GM12892 (cell line): ENCODE data around the gene EEF1G.
"Not testable (repeated sequence)": the region's sequence is repeated elsewhere in the genome, so short reads cannot be mapped to it uniquely, and the experiment has no call there.

Experiments
- DNase-seq: peaks from one replicate; pipeline ENCODE4 v3.0.0; 2011; ENCODE audit not compliant: insufficient read length
- FAIRE-seq: peaks from 2 replicates; lab custom pipeline; 2011; peaks lifted over from hg19 to GRCh38; lab: Jason Lieb, UNC
- POLR2A ChIP-seq: IDR thresholded peaks from 2 replicates; pipeline ENCODE4 v1.6.1; 2011; ENCODE audit warnings: low read depth, low read length, control low read depth
- POLR2AphosphoS5 ChIP-seq: IDR thresholded peaks from 2 replicates; pipeline ENCODE4 v1.6.1; 2011; ENCODE audit warnings: low read depth, low read length, control low read depth
- TAF1 ChIP-seq: IDR thresholded peaks from 2 replicates; pipeline ENCODE4 v1.6.1; 2011; ENCODE audit warnings: low read depth, mild to moderate bottlenecking, control low read depth, low read length, borderline replicate concordance

EEF1G gene

DNA sequence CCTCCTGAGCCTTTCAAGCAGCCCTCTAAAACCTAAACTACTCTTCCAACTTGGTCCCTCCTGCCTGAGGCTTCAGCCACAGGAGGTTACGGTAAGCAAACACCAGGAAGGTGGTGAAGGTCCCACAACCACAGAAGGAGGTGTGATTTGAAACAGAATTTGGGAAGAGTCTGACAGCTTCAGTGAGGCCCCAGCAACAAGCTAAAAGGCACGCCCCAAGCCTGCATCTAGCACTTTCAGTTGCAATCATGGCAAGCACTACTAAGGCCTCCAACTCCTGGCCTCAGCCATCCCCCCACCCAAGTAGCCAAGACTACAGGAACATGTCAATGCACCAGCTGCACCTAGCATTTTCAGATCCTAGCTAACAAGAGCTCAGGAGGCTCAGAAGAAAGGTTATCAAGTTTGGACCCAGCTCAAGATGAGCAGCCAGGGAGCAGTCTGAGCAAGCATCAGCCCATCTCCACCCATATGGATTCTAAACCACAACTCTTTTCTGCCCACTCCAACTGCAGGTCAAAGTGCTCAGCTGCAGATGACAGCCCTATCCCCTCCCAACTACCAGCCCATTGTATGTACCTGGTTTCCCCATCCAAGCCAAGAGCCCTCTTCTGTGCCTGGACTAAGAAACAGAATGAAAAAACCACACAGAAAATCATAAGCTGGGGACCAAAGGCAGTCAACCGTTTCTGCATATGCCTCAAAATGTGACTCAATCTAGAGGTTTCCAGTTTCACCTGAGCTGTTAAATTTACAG, 16.6 kb downstream of the EEF1G start:
- FAIRE-seq, result no peak
- TF ChIP-seq TAF1 (no peak), POLR2AphosphoS5 (no peak; the same call in 1 of the 2 replicates), POLR2A (no peak)
- no peak for DNase-seq

DNA sequence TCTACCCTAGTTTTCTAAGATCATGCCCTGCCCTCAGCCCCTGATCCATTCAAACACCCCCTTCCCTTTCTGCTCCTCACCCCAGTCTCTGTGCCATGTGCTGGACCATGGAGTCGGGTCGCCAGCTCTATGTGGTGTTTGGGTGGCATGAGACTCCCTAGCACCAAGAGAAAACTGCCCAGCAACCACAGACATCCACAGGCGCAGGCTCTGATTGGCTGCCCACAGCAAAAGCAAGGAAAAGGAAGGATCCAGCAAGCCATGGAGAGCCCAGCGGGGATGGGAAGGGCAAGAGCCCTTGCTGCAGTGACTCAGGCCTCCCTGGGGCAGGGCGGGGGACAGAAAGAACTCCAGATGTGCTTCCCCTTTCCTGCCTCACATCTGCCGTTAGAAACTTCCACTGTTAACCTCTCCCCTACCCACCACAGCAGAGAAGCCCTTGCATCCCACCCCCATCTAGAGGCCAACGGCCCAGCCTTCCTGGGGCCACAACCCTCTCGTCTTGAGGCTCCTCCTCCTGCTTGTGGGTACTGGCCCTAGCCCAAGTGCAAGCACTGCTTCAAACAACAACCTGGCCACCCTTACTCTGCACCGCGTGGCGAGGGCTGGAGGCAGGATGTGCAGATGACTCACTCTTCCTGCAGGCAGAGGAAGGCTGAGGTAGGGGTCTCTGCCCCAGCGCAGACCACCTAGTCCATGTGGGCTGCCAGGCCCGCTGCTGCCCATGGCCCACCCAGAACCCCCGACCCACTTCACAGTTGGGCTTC, 17.4 kb downstream of the EEF1G start:
- TF ChIP-seq POLR2A, result peak; percentile 41; the same call in 1 of the 2 replicates
- no peak for TF ChIP-seq TAF1
- 0 out of 2 replicates have a peak, but pooled peaks have one; percentile 58 for TF ChIP-seq POLR2AphosphoS5
- FAIRE-seq, result peak; percentile 92

GRCh38 chr11:62555464-62556107, 18.1 kb downstream of the EEF1G start:
- FAIRE-seq, result peak; percentile 66
- DNase-seq, result no peak
- TF ChIP-seq POLR2A (no peak), POLR2AphosphoS5 (no peak), TAF1 (no peak)

More for the DNA sequence above, 17.4 kb downstream of the EEF1G start:
- DNase-seq, result no peak

DNA sequence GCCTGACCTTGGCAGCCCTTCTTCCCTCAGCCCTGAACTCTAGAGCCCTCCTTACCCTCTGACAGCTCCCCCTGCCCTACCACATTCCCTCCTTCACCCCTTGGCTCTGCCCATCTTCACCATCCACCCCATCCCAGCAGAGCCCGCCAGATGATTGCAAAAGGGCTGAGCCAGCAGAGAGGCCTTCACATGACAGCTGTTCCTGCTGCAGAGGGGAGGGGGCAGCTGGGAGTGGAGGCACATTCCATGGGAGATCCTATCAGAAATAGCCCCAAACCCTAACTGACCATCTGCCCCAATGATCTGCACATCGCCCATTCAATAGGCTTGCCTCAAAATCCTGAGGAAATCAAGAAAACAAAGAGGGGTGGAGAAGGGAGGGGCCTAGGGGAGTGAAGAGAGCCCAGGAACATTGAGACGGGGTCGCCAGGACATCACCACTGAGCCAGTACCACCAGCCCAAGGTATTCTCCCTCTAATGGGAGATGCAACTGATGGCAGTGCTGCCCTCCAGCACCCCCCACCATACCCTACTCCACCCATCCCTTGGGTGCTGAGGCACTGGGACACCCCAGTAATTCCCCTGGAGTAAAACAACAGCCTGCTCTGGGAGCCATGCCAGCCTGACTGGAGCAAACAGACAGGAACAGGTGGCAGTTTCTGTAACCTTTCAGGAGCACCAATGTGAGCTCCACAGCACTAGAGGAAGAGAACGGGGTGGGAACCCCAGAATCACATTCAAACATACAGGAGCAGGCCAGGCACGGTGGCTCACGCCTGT, 19.1 kb downstream of the EEF1G start:
- TF ChIP-seq TAF1, result no peak
- no peak for TF ChIP-seq POLR2A
- TF ChIP-seq POLR2AphosphoS5, result no peak
- DNase-seq (no peak), FAIRE-seq (no peak)

DNA sequence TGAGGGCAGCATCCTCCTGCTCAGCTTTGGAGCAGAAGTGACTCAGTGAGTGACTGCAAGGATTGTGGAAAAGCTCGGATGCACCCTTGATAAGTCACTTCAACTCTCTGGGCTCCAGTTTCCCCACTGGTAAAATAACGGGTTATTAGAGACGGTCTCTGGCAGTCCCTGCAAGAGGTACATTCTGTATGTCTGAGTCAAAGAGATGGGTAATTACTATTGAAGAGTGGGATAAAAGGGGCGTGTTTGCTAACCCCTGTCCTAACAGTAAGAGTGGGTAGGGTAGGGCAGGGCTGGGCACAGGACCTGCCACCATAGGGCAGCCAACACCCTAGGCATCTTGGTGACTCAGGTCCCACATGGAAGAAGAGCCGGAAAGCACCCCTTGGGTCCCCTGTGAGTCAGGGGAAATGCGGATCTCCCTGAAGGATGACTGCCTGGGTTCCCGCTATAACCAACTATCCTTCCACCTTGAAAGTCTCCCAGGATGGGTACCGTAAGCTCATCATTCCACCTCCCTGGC, 19.8 kb downstream of the EEF1G start:
- DNase-seq (no peak), FAIRE-seq (no peak)
- no peak for TF ChIP-seq TAF1

DNA sequence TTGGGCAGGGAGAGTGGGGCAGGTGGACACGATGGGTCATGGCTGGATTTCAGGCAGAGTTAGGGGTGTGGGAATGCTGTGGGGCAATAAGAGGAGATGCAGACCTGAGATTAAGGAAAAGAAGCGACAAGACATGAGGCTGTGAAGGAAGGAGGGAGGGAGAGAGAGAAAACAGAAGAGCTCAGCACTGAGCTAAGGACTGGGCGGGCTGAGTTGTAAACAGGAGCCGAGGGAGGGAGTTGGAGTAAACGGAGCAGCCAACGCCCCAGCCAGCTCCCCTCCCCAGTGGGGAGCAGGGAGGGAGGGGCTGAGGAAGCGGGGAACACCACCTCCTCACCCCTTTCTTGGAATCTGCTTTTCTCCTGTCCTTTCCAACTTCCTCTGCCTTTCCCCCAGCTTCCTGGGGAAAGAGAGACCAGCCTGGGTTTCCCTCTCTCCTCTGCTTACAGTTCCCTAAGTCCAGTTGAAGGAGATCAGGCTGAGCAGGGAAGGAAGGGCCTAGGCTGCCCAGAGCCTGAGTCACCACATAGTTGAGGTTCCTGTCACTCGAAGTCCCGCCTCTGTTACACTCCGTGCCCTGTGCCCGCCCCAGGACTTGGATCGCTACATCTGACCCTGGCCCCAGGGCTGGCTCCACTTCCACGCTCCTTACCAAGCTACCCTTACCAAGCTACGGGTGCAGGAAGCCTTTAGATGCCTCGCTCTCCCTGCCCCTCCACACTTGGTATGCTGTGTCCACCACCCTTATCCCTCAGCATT, 20.4 kb downstream of the EEF1G start:
- DNase-seq (no peak), FAIRE-seq (no peak)
- TF ChIP-seq TAF1 (no peak), POLR2AphosphoS5 (no peak), POLR2A (no peak)

GRCh38 chr11:62552485-62553079, 21.1 kb downstream of the EEF1G start:
- DNase-seq (no peak), FAIRE-seq (no peak)
- TF ChIP-seq POLR2A, result no peak
- TF ChIP-seq TAF1, result no peak
- no peak for TF ChIP-seq POLR2AphosphoS5

- FAIRE-seq, DNase-seq: not testable (repeated sequence)
These were observed 23.2 kb downstream of the EEF1G start for GRCh38 chr11:62550478-62550877.

DNA sequence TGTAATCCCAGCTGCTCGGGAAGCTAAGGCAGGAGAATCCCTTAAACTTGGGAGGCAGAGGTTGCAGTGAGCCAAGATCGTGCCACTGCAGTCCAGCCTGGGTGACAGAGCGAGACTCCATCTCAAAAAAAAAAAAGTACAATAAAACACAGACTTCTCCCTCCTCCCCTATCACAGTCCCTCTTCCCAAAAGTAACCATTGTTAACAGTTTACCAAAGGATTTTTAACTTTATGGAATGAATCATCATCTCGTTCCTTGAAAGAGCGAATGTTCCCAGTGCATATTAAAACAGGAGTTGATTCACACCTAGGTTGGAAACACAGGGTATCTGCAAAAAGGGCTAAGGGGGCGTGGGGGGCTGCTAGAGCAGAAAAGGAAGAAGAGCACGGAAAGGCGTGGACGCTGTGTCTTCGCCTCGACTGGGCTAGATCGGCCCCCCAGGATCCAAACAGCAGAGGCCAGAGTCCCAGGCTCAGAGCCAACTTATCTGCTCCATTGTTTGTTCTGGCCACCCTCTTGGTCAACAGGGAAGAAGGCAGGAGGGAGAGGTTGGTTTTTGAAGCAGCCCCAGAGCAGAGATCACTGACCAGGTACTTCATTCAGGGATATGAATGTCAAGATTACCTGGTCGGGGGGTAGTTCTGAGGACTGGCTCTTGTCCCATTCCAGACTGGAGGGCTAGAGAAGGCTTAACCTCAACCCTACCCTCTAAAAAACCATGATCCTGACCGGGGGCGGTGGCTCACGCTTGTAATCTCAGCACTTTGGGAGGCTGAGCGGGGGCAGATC, 25.0 kb downstream of the EEF1G start:
- no peak for FAIRE-seq
- DNase-seq, result no peak
- no peak for TF ChIP-seq POLR2AphosphoS5
- no peak for TF ChIP-seq POLR2A
- no peak for TF ChIP-seq TAF1
